Prostate gland (tissue), 2 donors: ENCODE data around the gene MMS19. TPM values are rescaled to one million over a fixed set of nuclear protein-coding genes. Genes with fewer than 3 reads are reported as not detected.

Experiments
- DNase-seq: peaks from one replicate; pipeline ENCODE4 v3.0.0-alpha.2; 2019; ENCODE audit warnings: low spot score
- H3K27ac ChIP-seq, 2 donors: fragments of 200-600 bp; sonication (generic); 2 replicates each; pipeline ENCODE4 v1.5.1; 2017 to 2019
- H3K27me3 ChIP-seq: fragments of 200-600 bp; sonication (generic); replicated peaks from 2 replicates; pipeline ENCODE4 v1.5.1; 2019; ENCODE audit not compliant: insufficient read depth
- H3K36me3 ChIP-seq, 2 donors: fragments of 200-600 bp; sonication (generic); 1 replicate in 1 of 2; 2 replicates in 1 of 2; pipeline versions ENCODE4 v1.5.1 to v1.8.1; 2017 to 2019
- H3K4me1 ChIP-seq: fragments of 200-600 bp; sonication (generic); replicated peaks from 2 replicates; pipeline ENCODE4 v1.5.1; 2019
- H3K4me3 ChIP-seq, 2 donors: fragments of 200-600 bp; sonication (generic); 2 replicates each; pipeline ENCODE4 v1.5.1; 2017 to 2019
- H3K9me3 ChIP-seq: fragments of 200-600 bp; sonication (generic); 2 replicates; pipeline ENCODE4 v1.5.1; 2017
- POLR2A ChIP-seq: fragments of 450-650 bp; IDR thresholded peaks from one replicate; pipeline ENCODE4 v1.6.1; 2016; ENCODE audit warnings: antibody characterized with exemption, mild to moderate bottlenecking
- POLR2AphosphoS5 ChIP-seq: sonication (generic); formaldehyde crosslinking; IDR thresholded peaks from one replicate; pipeline ENCODE4 v1.6.1; 2017; ENCODE audit warnings: antibody characterized with exemption
- WGBS: methylation state at CpG from one replicate; pipeline ENCODE4 v1.1.5; 2018; 5-methylcytosine and 5-hydroxymethylcytosine counted together
- intact Hi-C: fragments of 100-400 bp; cut with DNase I; formaldehyde crosslinking; loops from one replicate; pipeline ENCODE4 v1.14.2; 2022
- total RNA-seq, 2 donors: library from RNA; depleted of rRNA; stranded (reverse); fragments of >200 nt; gene quantifications; one replicate each; pipeline ENCODE4 v1.1.0, GENCODE V29; 2016
- TF ChIP-seq, protein P1 (sequence below), 4 experiments: fragments of 200-600 bp in 2 of 4; fragments of 450-650 bp in 2 of 4; sonication (generic) in 2 of 4; IDR thresholded peaks; 1 replicate in 3 of 4; 2 replicates in 1 of 4; pipeline ENCODE4 v1.5.1; 2016 to 2019; ENCODE audit warnings: antibody characterized with exemption in 4 of 4, mild to moderate bottlenecking in 2 of 4, moderate library complexity in 2 of 4

The MMS19 gene
- total RNA-seq, 2 donors from 2014 or later, result 41.5 to 207 TPM

- no peak overlapping the region for H3K27ac ChIP-seq
- no peak for DNase-seq
- H3K4me1 ChIP-seq, result no peaks in the 10 kb centered on the region
- H3K9me3 ChIP-seq, result no peaks in the 10 kb centered on the region
- TF ChIP-seq POLR2AphosphoS5 (no peak), POLR2A (no peak)
- TF ChIP-seq, protein P1, sequence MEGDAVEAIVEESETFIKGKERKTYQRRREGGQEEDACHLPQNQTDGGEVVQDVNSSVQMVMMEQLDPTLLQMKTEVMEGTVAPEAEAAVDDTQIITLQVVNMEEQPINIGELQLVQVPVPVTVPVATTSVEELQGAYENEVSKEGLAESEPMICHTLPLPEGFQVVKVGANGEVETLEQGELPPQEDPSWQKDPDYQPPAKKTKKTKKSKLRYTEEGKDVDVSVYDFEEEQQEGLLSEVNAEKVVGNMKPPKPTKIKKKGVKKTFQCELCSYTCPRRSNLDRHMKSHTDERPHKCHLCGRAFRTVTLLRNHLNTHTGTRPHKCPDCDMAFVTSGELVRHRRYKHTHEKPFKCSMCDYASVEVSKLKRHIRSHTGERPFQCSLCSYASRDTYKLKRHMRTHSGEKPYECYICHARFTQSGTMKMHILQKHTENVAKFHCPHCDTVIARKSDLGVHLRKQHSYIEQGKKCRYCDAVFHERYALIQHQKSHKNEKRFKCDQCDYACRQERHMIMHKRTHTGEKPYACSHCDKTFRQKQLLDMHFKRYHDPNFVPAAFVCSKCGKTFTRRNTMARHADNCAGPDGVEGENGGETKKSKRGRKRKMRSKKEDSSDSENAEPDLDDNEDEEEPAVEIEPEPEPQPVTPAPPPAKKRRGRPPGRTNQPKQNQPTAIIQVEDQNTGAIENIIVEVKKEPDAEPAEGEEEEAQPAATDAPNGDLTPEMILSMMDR (IDR thresholded peaks at IDR 0.05), result no peak
- intact Hi-C loops, result no loop called here
- H3K4me3 ChIP-seq, result no peak overlapping the region
- peaks cover 6 to 17% of the 10 kb centered on the region in 2 donors for H3K36me3 ChIP-seq
- no peaks in the 10 kb centered on the region for H3K27me3 ChIP-seq
Measured at GRCh38 chr10:97434055-97434454, 64.2 kb downstream of the MMS19 start.

DNA sequence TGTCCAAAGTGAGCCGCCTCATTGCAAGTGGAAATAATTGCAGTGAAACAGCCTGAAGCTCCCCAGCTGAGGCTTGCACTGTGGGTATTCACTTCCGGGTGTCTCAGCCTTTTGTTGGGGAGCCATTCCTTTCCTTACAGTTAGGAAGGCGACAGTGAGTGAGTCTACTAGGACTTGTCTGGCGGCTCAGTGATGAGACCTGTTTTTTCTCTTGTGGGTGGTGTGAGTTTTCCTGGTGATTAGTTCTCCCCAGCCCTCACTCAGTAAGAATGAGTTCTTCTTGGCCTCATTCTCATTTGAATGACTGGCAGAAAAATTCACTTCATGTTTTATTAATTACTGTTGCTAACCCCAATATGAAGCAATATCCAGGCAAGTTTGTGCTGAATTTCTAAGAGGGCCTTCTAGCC is 69.6 kb downstream of the MMS19 start:
- no peak for DNase-seq
- Histone ChIP-seq H3K27me3 (no peaks in the 10 kb centered on the region), H3K4me1 (peaks cover 9% of the 10 kb centered on the region), H3K9me3 (no peaks in the 10 kb centered on the region), H3K4me3 (no peak overlapping the region), H3K36me3 (peaks cover 3 to 6% of the 10 kb centered on the region in 2 donors), H3K27ac (no peak overlapping the region)
- 40% methylated on average over 4 of the region's 4 CpGs for WGBS
- intact Hi-C loops, result no loop called here
- TF ChIP-seq POLR2A (no peak), POLR2AphosphoS5 (no peak)
- TF ChIP-seq, protein P1 (IDR thresholded peaks at IDR 0.05), result no peak

DNA sequence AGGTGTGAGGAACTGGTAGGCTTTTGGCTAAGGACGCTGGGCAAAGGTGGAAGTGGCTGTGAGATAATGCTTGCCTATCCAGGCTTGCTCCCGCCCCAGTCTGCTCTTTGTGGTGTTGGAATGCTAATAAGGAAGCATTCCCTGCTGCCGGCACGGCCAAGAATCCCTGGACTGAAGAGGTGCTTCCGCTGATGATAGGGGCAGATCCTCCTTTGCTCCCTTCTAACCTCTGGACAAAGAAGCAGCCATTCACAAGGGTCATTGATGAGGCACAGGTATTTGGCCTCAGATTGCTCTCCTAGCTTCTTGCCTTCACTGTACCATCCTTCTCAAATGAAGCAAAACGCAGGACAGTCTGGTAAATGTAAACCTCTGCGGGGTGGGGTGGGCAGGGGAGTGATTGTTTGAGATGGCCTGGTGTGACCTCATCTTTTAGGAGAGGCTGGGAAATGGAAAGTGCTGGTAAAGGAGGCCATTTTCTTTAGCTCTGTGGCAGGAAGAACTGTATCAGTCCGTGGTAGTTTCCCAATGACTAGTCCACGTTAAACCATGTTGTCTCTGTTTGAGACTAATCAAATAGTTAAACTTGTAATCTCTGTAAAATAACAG is 70.5 kb downstream of the MMS19 start:
- H3K9me3 ChIP-seq, result no peaks in the 10 kb centered on the region
- DNase-seq, result peak; percentile 52
- TF ChIP-seq POLR2AphosphoS5 (peak; percentile 49), POLR2A (peak; percentile 7)
- TF ChIP-seq, protein P1 (IDR thresholded peaks at IDR 0.05), result no peak
- intact Hi-C loops, result no loop called here
- WGBS, result 9% methylated on average over 9 of the region's 9 CpGs
- H3K4me1 ChIP-seq, result peaks cover 9% of the 10 kb centered on the region
- H3K36me3 ChIP-seq, result peaks cover 0 to 6% of the 10 kb centered on the region in 2 donors
- no peaks in the 10 kb centered on the region for H3K27me3 ChIP-seq
- H3K4me3 ChIP-seq, result peak overlapping the region; percentile 56 to 64
- peak overlapping the region; percentile 83 to 89 for H3K27ac ChIP-seq

- Histone ChIP-seq H3K27ac (peak overlapping the region; percentile 83 to 89), H3K27me3 (no peaks in the 10 kb centered on the region), H3K4me1 (peaks cover 9% of the 10 kb centered on the region), H3K9me3 (no peaks in the 10 kb centered on the region), H3K4me3 (peak overlapping the region; percentile 56 to 64), H3K36me3 (peaks cover 0 to 6% of the 10 kb centered on the region in 2 donors)
- intact Hi-C loops, result no loop called here
- TF ChIP-seq POLR2AphosphoS5 (no peak), POLR2A (no peak)
- TF ChIP-seq, protein P1 (IDR thresholded peaks at IDR 0.05), result no peak
- DNase-seq, result no peak
- 7% methylated on average over 34 of the region's 34 CpGs for WGBS
Measured at GRCh38 chr10:97426776-97427570, 71.2 kb downstream of the MMS19 start.
